Measurements from ENCODE around the gene GNG11. TPM values are rescaled to one million over a fixed set of nuclear protein-coding genes. Genes with fewer than 3 reads are reported as not detected.

GNG11 gene
- total and polyA plus RNA-seq, 2 experiments from 2014 or later, result 1.6 to 6.3 TPM

- Mint-ChIP-seq H3K36me3 (ENCODE audit: low read depth) (no peaks in the 10 kb centered on the region), H3K9me3 (no peaks in the 10 kb centered on the region), H3K27ac (no peak overlapping the region), H3K27me3 (ENCODE audit: insufficient read depth, low read depth, poor library complexity) (no peaks in the 10 kb centered on the region), H3K4me1 (peaks cover 5% of the 10 kb centered on the region; the same call in 2 of the 3 replicates), H3K4me3 (no peak overlapping the region)
- Histone ChIP-seq H3K9me2 (ENCODE audit: insufficient read depth) (no peaks in the 10 kb centered on the region), H3K4me2 (no peak overlapping the region), H3F3A (replicated peaks; ENCODE audit: low read depth) (no peaks in the 10 kb centered on the region), H3K4me1 (ENCODE audit: insufficient read depth) (no peaks in the 10 kb centered on the region), H3K27me3 (ENCODE audit: insufficient read depth) (no peaks in the 10 kb centered on the region), H2AFZ (no peak overlapping the region), H3K79me2 (replicated peaks; ENCODE audit: insufficient read depth) (no peaks in the 10 kb centered on the region), H3K4me3 (no peak overlapping the region), H4K20me1 (replicated peaks; ENCODE audit: insufficient read depth) (no peaks in the 10 kb centered on the region), H3K27ac (ENCODE audit: low read depth) (no peak overlapping the region), H3K36me3 (ENCODE audit: insufficient read depth) (no peaks in the 10 kb centered on the region)
- ATAC-seq (peak; percentile 91), DNase-seq (ENCODE audit: low spot score) (peak; percentile 75)
- TF ChIP-seq EZH2phosphoT487 (IDR thresholded peaks at IDR 0.05; ENCODE audit: unreplicated experiment) (no peak), CTCF (conservative IDR thresholded peaks at IDR 0.05; ENCODE audit: low read depth in 2 of 2) (peak; percentile 76 to 99)
Observed at GRCh38 chr7:93902777-93903423, 18.6 kb upstream of the GNG11 start.

DNA sequence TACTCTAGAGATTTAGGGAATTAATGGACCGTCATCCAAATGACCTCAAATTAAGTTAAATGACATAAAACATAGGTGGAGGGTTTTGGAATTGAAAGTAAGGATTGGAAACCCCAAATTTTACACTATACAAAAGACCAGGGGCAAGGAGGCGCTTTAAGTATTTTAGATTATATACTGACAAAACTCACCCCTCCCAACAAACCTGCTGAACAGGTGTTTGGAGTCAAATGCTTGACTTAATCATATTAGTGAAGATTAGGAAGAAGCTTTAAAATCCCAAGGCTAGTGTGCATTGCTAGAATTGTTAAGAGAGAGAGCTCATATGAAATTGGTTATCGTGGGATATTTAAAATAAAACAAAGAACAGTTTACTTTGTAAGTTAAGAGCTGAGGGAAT is 15.3 kb upstream of the GNG11 start, which contains the start of gene GNGT1:
Gene GNGT1, plus strand, starts transcription at position 301 of the 400 bp plus-strand sequence. CDS start 180 bp downstream, outside the sequence.
- Histone ChIP-seq H3K36me3 (ENCODE audit: insufficient read depth) (no peaks in the 10 kb centered on the region), H3F3A (replicated peaks; ENCODE audit: low read depth) (no peaks in the 10 kb centered on the region), H4K20me1 (replicated peaks; ENCODE audit: insufficient read depth) (no peaks in the 10 kb centered on the region), H3K27ac (ENCODE audit: low read depth) (no peak within 1 kb of the TSS), H3K79me2 (replicated peaks; ENCODE audit: insufficient read depth) (no peaks in the 10 kb centered on the region), H2AFZ (no peak within 1 kb of the TSS), H3K4me1 (ENCODE audit: insufficient read depth) (no peaks in the 10 kb centered on the region), H3K4me3 (no peak within 1 kb of the TSS), H3K27me3 (ENCODE audit: insufficient read depth) (no peaks in the 10 kb centered on the region), H3K9me2 (ENCODE audit: insufficient read depth) (no peaks in the 10 kb centered on the region), H3K4me2 (no peak within 1 kb of the TSS)
- H3K4me3 Mint-ChIP-seq, result no peak within 1 kb of the TSS
- no peaks in the 10 kb centered on the region for H3K27me3 Mint-ChIP-seq (ENCODE audit: insufficient read depth, low read depth, poor library complexity)
- DNase-seq (ENCODE audit: low spot score), result no peak
- ATAC-seq, result no peak
- no peaks in the 10 kb centered on the region for H3K36me3 Mint-ChIP-seq (ENCODE audit: low read depth)
- H3K4me1 Mint-ChIP-seq, result peaks cover 5% of the 10 kb centered on the region; the same call in 2 of the 3 replicates
- no peaks in the 10 kb centered on the region for H3K9me3 Mint-ChIP-seq
- no peak within 1 kb of the TSS for H3K27ac Mint-ChIP-seq
- no peak for TF ChIP-seq NANOG (IDR thresholded peaks at IDR 0.05; ENCODE audit: borderline replicate concordance)
- TF ChIP-seq POLR2AphosphoS5 (IDR thresholded peaks at IDR 0.05; ENCODE audit: low read depth), result no peak
- TF ChIP-seq EZH2 (IDR thresholded peaks at IDR 0.05; ENCODE audit: low read depth, unreplicated experiment), result no peak
- TF ChIP-seq EZH2phosphoT487 (IDR thresholded peaks at IDR 0.05; ENCODE audit: unreplicated experiment), result no peak
- TF ChIP-seq CREB1 (CRISPR knock-in tag; IDR thresholded peaks at IDR 0.05; ENCODE audit: low read depth), result no peak
- no peak for TF ChIP-seq CTCF (conservative IDR thresholded peaks at IDR 0.05; ENCODE audit: low read depth in 2 of 2)
- TF ChIP-seq JUNB (IDR thresholded peaks at IDR 0.05; ENCODE audit: unreplicated experiment), result no peak
- TF ChIP-seq ETS1 (IDR thresholded peaks at IDR 0.05), result no peak
- TF ChIP-seq, protein P1, sequence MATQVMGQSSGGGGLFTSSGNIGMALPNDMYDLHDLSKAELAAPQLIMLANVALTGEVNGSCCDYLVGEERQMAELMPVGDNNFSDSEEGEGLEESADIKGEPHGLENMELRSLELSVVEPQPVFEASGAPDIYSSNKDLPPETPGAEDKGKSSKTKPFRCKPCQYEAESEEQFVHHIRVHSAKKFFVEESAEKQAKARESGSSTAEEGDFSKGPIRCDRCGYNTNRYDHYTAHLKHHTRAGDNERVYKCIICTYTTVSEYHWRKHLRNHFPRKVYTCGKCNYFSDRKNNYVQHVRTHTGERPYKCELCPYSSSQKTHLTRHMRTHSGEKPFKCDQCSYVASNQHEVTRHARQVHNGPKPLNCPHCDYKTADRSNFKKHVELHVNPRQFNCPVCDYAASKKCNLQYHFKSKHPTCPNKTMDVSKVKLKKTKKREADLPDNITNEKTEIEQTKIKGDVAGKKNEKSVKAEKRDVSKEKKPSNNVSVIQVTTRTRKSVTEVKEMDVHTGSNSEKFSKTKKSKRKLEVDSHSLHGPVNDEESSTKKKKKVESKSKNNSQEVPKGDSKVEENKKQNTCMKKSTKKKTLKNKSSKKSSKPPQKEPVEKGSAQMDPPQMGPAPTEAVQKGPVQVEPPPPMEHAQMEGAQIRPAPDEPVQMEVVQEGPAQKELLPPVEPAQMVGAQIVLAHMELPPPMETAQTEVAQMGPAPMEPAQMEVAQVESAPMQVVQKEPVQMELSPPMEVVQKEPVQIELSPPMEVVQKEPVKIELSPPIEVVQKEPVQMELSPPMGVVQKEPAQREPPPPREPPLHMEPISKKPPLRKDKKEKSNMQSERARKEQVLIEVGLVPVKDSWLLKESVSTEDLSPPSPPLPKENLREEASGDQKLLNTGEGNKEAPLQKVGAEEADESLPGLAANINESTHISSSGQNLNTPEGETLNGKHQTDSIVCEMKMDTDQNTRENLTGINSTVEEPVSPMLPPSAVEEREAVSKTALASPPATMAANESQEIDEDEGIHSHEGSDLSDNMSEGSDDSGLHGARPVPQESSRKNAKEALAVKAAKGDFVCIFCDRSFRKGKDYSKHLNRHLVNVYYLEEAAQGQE (IDR thresholded peaks at IDR 0.05; ENCODE audit: unreplicated experiment), result no peak
- no peak for TF ChIP-seq STAT1 (IDR thresholded peaks at IDR 0.05; ENCODE audit: unreplicated experiment)
- TF ChIP-seq ZNF331 (CRISPR knock-in tag; IDR thresholded peaks at IDR 0.05; ENCODE audit: low read depth), result no peak

Measured in GM23338 (cell line).